Head of caudate nucleus (tissue), 42 donors: Measurements from ENCODE around the gene ADPRM.

Source experiments
- DNase-seq, 42 donors: peaks; one replicate each; pipeline versions ENCODE4 v3.0.0 to v3.0.0-alpha.2; 2020 to 2021; ENCODE audit warnings: mixed read lengths in 7 of 42
- intact Hi-C: fragments of 100-400 bp; cut with DNase I; formaldehyde crosslinking; loops from one replicate; pipeline ENCODE4 v1.15.0; 2022

ADPRM gene

GRCh38 chr17:10735821-10736220 is 38.4 kb downstream of the ADPRM start:
- DNase-seq: peak in 1 of 42 donors; percentile 14
- intact Hi-C loops: loop anchor here (5.0 kb wide), 1 partner anchor 51 kb away; no protein-coding TSS in a partner anchor

- intact Hi-C loops: loop anchor here (5.0 kb wide), 1 partner anchor 50 kb away; no protein-coding TSS in a partner anchor
These were observed 39.8 kb downstream of the ADPRM start for GRCh38 chr17:10737168-10737622.

GRCh38 chr17:10737736-10738135 is 40.3 kb downstream of the ADPRM start:
- intact Hi-C loops: loop anchor here (5.0 kb wide), 1 partner anchor 50 kb away; no protein-coding TSS in a partner anchor
- peak in 3 of 42 donors; percentile 7 to 31 (median 20) for DNase-seq

More at GRCh38 chr17:10737168-10737622, 39.8 kb downstream of the ADPRM start:
- DNase-seq: peak; percentile 28 to 85 (median 68)

- intact Hi-C loops: loop anchor here (5.0 kb wide), 1 partner anchor 49 kb away; no protein-coding TSS in a partner anchor
- DNase-seq: no peak
These were observed 41.3 kb downstream of the ADPRM start for GRCh38 chr17:10738521-10739258.

- intact Hi-C loops: loop anchor here (5.0 kb wide), 1 partner anchor 48 kb away; no protein-coding TSS in a partner anchor
- DNase-seq: no peak
These were observed 42.0 kb downstream of the ADPRM start for GRCh38 chr17:10739386-10739785.

GRCh38 chr17:10741416-10742135 is 44.2 kb downstream of the ADPRM start:
- no peak for DNase-seq
- intact Hi-C loops: loop anchor here (2.0 kb wide), 1 partner anchor 95 kb away; no protein-coding TSS in a partner anchor

GRCh38 chr17:10742431-10742830 is 45.0 kb downstream of the ADPRM start:
- no peak for DNase-seq
- intact Hi-C loops: loop anchor here (2.0 kb wide), 1 partner anchor 94 kb away; no protein-coding TSS in a partner anchor

GRCh38 chr17:10743316-10744009 is 46.1 kb downstream of the ADPRM start:
- no peak for DNase-seq
- intact Hi-C loops: loop anchor here (2.0 kb wide), 1 partner anchor 93 kb away; no protein-coding TSS in a partner anchor

GRCh38 chr17:10744501-10745000 is 47.2 kb downstream of the ADPRM start:
- intact Hi-C loops: no loop called here
- DNase-seq: no peak

GRCh38 chr17:10745231-10745630 is 47.8 kb downstream of the ADPRM start:
- no peak for DNase-seq
- intact Hi-C loops: no loop called here

GRCh38 chr17:10748531-10749181 is 51.3 kb downstream of the ADPRM start:
- DNase-seq: no peak
- intact Hi-C loops: no loop called here

GRCh38 chr17:10750210-10750609 is 52.8 kb downstream of the ADPRM start:
- intact Hi-C loops: no loop called here
- no peak for DNase-seq

GRCh38 chr17:10751563-10751962 is 54.2 kb downstream of the ADPRM start:
- DNase-seq: no peak
- intact Hi-C loops: no loop called here

GRCh38 chr17:10752696-10753095 is 55.3 kb downstream of the ADPRM start:
- intact Hi-C loops: no loop called here
- DNase-seq: no peak

GRCh38 chr17:10754109-10754508 is 56.7 kb downstream of the ADPRM start:
- intact Hi-C loops: no loop called here
- DNase-seq: peak in 18 of 42 donors; percentile 14 to 57 (median 26)

- no peak for DNase-seq
These were observed 57.6 kb downstream of the ADPRM start for GRCh38 chr17:10754861-10755591.

GRCh38 chr17:10755592-10756127 is 58.3 kb downstream of the ADPRM start:
- intact Hi-C loops: no loop called here
- no peak for DNase-seq

More at GRCh38 chr17:10754861-10755591, 57.6 kb downstream of the ADPRM start:
- intact Hi-C loops: no loop called here

- intact Hi-C loops: no loop called here
- no peak for DNase-seq
These were observed 58.8 kb downstream of the ADPRM start for GRCh38 chr17:10756185-10756584.
